GM10266 (cell line): ENCODE results near the gene TANGO2.

Source experiments
- DNase-seq: peaks from one replicate; pipeline ENCODE4 v3.0.0; 2012; ENCODE audit errors: extremely low spot score
- CTCF ChIP-seq: IDR thresholded peaks from 2 replicates; pipeline ENCODE4 v1.5.1; 2012; ENCODE audit warnings: mild to moderate bottlenecking, low read depth; ENCODE audit not compliant: control insufficient read depth, insufficient read depth; ENCODE audit errors: missing control alignments

Gene TANGO2

GRCh38 chr22:20055654-20056053, 34.7 kb downstream of the TANGO2 start:
- no peak for TF ChIP-seq CTCF

GRCh38 chr22:20056161-20056560, 35.3 kb downstream of the TANGO2 start:
- DNase-seq = no peak
- no peak for TF ChIP-seq CTCF

More at GRCh38 chr22:20055654-20056053, 34.7 kb downstream of the TANGO2 start:
- no peak for DNase-seq

DNA sequence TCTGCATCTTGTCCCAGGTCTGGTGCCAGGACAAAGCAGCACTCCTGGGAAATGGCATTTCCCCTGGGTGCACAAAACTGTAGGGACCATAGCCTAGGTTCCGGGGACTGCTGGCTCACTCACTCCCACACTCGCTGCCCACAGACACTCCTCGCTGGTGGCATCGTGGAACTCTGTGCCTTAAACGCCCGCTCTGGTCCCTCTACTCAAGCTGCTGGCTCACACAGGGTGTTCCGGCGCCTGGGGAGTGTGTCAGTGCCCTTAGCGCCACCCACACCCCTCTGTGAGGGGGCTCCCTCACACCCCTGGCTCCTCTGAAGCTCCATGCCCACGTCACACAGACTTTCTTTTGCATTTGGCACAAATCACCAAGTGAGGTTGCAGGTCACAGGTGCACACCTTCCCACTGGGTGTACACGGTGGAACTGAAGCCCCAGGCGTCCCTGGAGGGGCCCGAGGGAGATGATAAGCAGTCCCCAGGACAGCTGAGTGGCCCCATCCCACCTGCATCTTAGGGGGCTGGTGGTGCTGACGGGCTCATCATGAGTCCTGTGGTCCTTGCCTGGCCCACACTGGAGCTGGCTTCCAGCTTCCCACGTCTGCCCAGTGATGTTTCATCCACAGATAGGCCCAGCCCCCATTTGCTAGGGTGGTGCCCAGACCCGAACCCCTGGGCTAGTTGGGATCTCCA, 35.9 kb downstream of the TANGO2 start:
- no peak for DNase-seq
- TF ChIP-seq CTCF = no peak

- no peak for DNase-seq
These were observed 36.8 kb downstream of the TANGO2 start for GRCh38 chr22:20057596-20058268.

DNA sequence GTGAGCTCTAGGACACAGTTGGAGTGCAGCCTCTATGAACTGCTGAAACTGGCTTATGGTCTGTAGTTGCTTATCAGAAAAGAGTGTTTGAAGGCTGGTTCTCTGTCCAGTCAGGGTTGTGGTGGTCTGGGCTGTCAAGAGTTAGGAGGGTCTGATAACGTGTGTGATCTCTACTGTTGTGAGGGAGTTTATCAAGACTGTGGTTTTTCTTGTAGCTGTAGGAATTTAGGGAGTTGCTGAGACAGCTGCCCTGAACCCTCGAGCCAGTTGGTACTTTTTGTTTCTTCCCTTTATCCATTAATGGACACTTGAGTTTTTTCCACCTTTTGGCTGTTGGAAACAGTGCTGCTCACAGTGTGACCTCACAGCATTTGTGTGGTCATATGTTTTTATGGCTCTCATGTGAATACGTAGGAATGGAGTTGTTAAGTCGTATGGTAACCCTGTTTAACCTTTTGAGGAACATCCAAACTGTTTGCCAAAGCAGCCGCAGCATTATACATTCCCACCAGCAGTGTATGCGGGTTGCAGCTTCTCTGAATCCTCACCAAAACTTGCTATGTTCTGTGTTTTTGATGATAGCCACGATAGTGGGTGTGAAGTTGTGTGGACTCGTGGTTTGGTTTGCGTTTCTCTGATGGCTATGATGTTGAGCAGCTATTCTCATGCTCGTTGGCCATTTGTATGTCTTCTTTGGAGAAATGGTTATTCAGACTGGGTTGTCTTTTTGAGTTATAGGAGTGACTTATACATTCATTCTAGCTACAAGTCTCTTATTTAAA, 38.3 kb downstream of the TANGO2 start:
- no peak for DNase-seq
- no peak for TF ChIP-seq CTCF

More at GRCh38 chr22:20057596-20058268, 36.8 kb downstream of the TANGO2 start:
- no peak for TF ChIP-seq CTCF

- TF ChIP-seq CTCF = no peak
- DNase-seq = no peak
These were observed 40.0 kb downstream of the TANGO2 start for GRCh38 chr22:20060700-20061480.
